Keratinocyte (primary cell): ENCODE measurements around the gene ANO9. TPM values are rescaled to one million over a fixed set of nuclear protein-coding genes. Genes with fewer than 3 reads are reported as not detected.

Experiments
- DNase-seq: peaks from one replicate; pipeline ENCODE4 v3.0.0-alpha.2; 2011; ENCODE audit warnings: low read depth, missing footprints, low spot score
- FAIRE-seq: peaks from 2 replicates; lab custom pipeline; 2011; peaks lifted over from hg19 to GRCh38; lab: Jason Lieb, UNC
- H2AFZ ChIP-seq: 2 replicates; pipeline ENCODE4 v1.6.0; 2012; ENCODE audit warnings: low read length, control low read depth, inconsistent platforms; ENCODE audit not compliant: control insufficient read depth
- H3K27ac ChIP-seq: 2 replicates; pipeline ENCODE4 v1.5.1; 2011; ENCODE audit warnings: low read length; ENCODE audit not compliant: control insufficient read depth, insufficient read depth
- H3K27me3 ChIP-seq: 3 replicates; pipeline ENCODE4 v1.6.0; 2011; ENCODE audit warnings: low read length; ENCODE audit not compliant: control insufficient read depth, insufficient read depth; ENCODE audit errors: extremely low read depth
- H3K36me3 ChIP-seq, 2 experiments: 2 replicates in 1 of 2; 3 replicates in 1 of 2; pipeline ENCODE4 v1.5.1; 2011; ENCODE audit warnings: low read length in 2 of 2, mild to moderate bottlenecking in 1 of 2; ENCODE audit not compliant: control insufficient read depth in 2 of 2, insufficient read depth in 2 of 2; ENCODE audit errors: extremely low read depth in 1 of 2
- H3K4me1 ChIP-seq: 3 replicates; pipeline ENCODE4 v1.5.1; 2011; ENCODE audit warnings: low read length; ENCODE audit not compliant: control insufficient read depth, insufficient read depth; ENCODE audit errors: extremely low read depth
- H3K4me2 ChIP-seq: 3 replicates; pipeline ENCODE4 v1.6.0; 2011; ENCODE audit warnings: low read depth, low read length; ENCODE audit not compliant: control insufficient read depth, insufficient read depth; ENCODE audit errors: extremely low read depth
- H3K4me3 ChIP-seq, 3 experiments: fragments of 200-600 bp in 1 of 3; sonication (generic) in 1 of 3; 2 replicates in 2 of 3; 3 replicates in 1 of 3; pipeline ENCODE4 v1.5.1; 2011 to 2016; ENCODE audit warnings: low read length in 3 of 3, mild to moderate bottlenecking in 3 of 3, control low read depth in 2 of 3, inconsistent platforms in 1 of 3, low read depth in 1 of 3, mixed read lengths in 1 of 3, mixed run types in 1 of 3, moderate library complexity in 1 of 3; ENCODE audit not compliant: control insufficient read depth in 2 of 3, insufficient read depth in 2 of 3; ENCODE audit errors: extremely low read depth in 1 of 3
- H3K79me2 ChIP-seq: 2 replicates; pipeline ENCODE4 v1.6.0; 2012; ENCODE audit warnings: low read length; ENCODE audit not compliant: control insufficient read depth, insufficient read depth
- H3K9ac ChIP-seq: 3 replicates; pipeline ENCODE4 v1.6.0; 2011; ENCODE audit warnings: low read length; ENCODE audit not compliant: control insufficient read depth, insufficient read depth; ENCODE audit errors: extremely low read depth
- H3K9me1 ChIP-seq: 3 replicates; pipeline ENCODE4 v1.6.0; 2011; ENCODE audit warnings: low read length; ENCODE audit not compliant: control insufficient read depth, insufficient read depth; ENCODE audit errors: extremely low read depth
- H3K9me3 ChIP-seq: 2 replicates; pipeline ENCODE4 v1.5.1; 2012; ENCODE audit warnings: low read depth, low read length; ENCODE audit not compliant: control insufficient read depth
- H4K20me1 ChIP-seq: 3 replicates; pipeline ENCODE4 v1.6.0; 2011; ENCODE audit warnings: low read length; ENCODE audit not compliant: control insufficient read depth, insufficient read depth; ENCODE audit errors: extremely low read depth
- EZH2 ChIP-seq: IDR thresholded peaks from one replicate; pipeline ENCODE4 v1.6.1; 2012; ENCODE audit warnings: inconsistent platforms, mild to moderate bottlenecking, low read length, moderate library complexity
- dilution Hi-C: fragments of 300-500 bp; cut with MboI; formaldehyde crosslinking; loops from one replicate; pipeline ENCODE4 v1.7.0; 2020; ENCODE audit warnings: low sequenced_read_pairs; ENCODE audit not compliant: extremely low pct_ligation_motif_present
- polyA plus RNA-seq, 5 experiments: library from polyadenylated mRNA; depleted of rRNA in 3 of 5; stranded (reverse) in 3 of 5; stranded (forward) in 1 of 5; unstranded in 1 of 5; fragments of >200 nt; gene quantifications; 1 replicate in 1 of 5; 2 replicates in 3 of 5; 3 replicates in 1 of 5; pipeline versions ENCODE4 v1.2.1 to v1.2.3, GENCODE V29; 2011 to 2012; ENCODE audit warnings: missing spikeins in 2 of 5, low read depth in 1 of 5, low replicate concordance in 1 of 5
- TF ChIP-seq, protein P1 (sequence below), 3 experiments: IDR thresholded peaks in 1 of 3; conservative IDR thresholded peaks in 1 of 3; optimal IDR thresholded peaks in 1 of 3; 2 replicates in 2 of 3; 3 replicates in 1 of 3; pipeline versions ENCODE3 to v1.5.1; 2011; ENCODE audit warnings: low read length in 3 of 3, mild to moderate bottlenecking in 3 of 3, moderate library complexity in 2 of 3, control low read depth in 1 of 3, inconsistent platforms in 1 of 3; ENCODE audit not compliant: insufficient read depth in 2 of 3; ENCODE audit errors: extremely low read depth in 1 of 3

Gene ANO9
- polyA plus RNA-seq, 1 donor (not counting 4 experiments of a cell fraction or from before 2014, with no cell fraction given) = 16.1 TPM

GRCh38 chr11:468493-468892 lies 26.7 kb upstream of the ANO9 start:
- Histone ChIP-seq H3K27ac (no peak overlapping the region), H3K4me2 (no peak overlapping the region), H3K4me3 (no peak overlapping the region), H2AFZ (no peak overlapping the region), H4K20me1 (no peaks in the 10 kb centered on the region), H3K9me1 (no peaks in the 10 kb centered on the region), H3K36me3 (no peaks in the 10 kb centered on the region), H3K4me1 (peaks cover 2% of the 10 kb centered on the region), H3K9me3 (no peaks in the 10 kb centered on the region), H3K27me3 (no peaks in the 10 kb centered on the region), H3K79me2 (peaks cover 24% of the 10 kb centered on the region), H3K9ac (no peak overlapping the region)
- no peak for FAIRE-seq
- DNase-seq = no peak
- dilution Hi-C loops = no loop called here
- TF ChIP-seq EZH2 = no peak
- TF ChIP-seq, protein P1, sequence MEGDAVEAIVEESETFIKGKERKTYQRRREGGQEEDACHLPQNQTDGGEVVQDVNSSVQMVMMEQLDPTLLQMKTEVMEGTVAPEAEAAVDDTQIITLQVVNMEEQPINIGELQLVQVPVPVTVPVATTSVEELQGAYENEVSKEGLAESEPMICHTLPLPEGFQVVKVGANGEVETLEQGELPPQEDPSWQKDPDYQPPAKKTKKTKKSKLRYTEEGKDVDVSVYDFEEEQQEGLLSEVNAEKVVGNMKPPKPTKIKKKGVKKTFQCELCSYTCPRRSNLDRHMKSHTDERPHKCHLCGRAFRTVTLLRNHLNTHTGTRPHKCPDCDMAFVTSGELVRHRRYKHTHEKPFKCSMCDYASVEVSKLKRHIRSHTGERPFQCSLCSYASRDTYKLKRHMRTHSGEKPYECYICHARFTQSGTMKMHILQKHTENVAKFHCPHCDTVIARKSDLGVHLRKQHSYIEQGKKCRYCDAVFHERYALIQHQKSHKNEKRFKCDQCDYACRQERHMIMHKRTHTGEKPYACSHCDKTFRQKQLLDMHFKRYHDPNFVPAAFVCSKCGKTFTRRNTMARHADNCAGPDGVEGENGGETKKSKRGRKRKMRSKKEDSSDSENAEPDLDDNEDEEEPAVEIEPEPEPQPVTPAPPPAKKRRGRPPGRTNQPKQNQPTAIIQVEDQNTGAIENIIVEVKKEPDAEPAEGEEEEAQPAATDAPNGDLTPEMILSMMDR (optimal IDR thresholded peaks at IDR 0.05 in 1 of 3, IDR thresholded peaks at IDR 0.05 in 1 of 3, conservative IDR thresholded peaks at IDR 0.05 in 1 of 3; ENCODE audit: extremely low read depth in 1 of 3, insufficient read depth in 2 of 3, low read length in 3 of 3) = no peak

- TF ChIP-seq, protein P1 (optimal IDR thresholded peaks at IDR 0.05 in 1 of 3, IDR thresholded peaks at IDR 0.05 in 1 of 3, conservative IDR thresholded peaks at IDR 0.05 in 1 of 3; ENCODE audit: extremely low read depth in 1 of 3, insufficient read depth in 2 of 3, low read length in 3 of 3) = no peak
- no peak for TF ChIP-seq EZH2
These were observed 26.2 kb upstream of the ANO9 start for GRCh38 chr11:468036-468435.

More at GRCh38 chr11:468036-468435, 26.2 kb upstream of the ANO9 start:
- Histone ChIP-seq H3K9ac (no peak overlapping the region), H3K9me1 (no peaks in the 10 kb centered on the region), H3K79me2 (peaks cover 20% of the 10 kb centered on the region), H3K36me3 (no peaks in the 10 kb centered on the region), H3K4me3 (no peak overlapping the region), H2AFZ (no peak overlapping the region), H3K4me2 (no peak overlapping the region), H3K4me1 (peaks cover 2% of the 10 kb centered on the region), H3K27me3 (no peaks in the 10 kb centered on the region), H3K27ac (no peak overlapping the region), H3K9me3 (no peaks in the 10 kb centered on the region), H4K20me1 (no peaks in the 10 kb centered on the region)
- DNase-seq (no peak), FAIRE-seq (no peak)
- dilution Hi-C loops = no loop called here
